Measurements from ENCODE around the gene APOBEC3G. TPM values are rescaled to one million over a fixed set of nuclear protein-coding genes. Genes with fewer than 3 reads are reported as not detected.

APOBEC3G gene
- total and polyA plus RNA-seq, 10 of the 15 experiments (the other 5 are each of a cell fraction or from before 2014, with no cell fraction given) = 103 to 232 (median 152) TPM

GRCh38 chr22:39115977-39116621, 39.0 kb downstream of the APOBEC3G start (continued):
- no peak for TF ChIP-seq NFYA (IDR thresholded peaks at IDR 0.05; ENCODE audit: borderline replicate concordance, low read depth, low read length)
- no peak for TF ChIP-seq LARP7 (IDR thresholded peaks at IDR 0.05)
- TF ChIP-seq TCF12 (IDR thresholded peaks at IDR 0.05; ENCODE audit: low read depth, low read length) = no peak
- peak; percentile 51; the same call in 1 of the 2 replicates for TF ChIP-seq HDGF (IDR thresholded peaks at IDR 0.05)
- TF ChIP-seq KLF5 (IDR thresholded peaks at IDR 0.05; ENCODE audit: partially characterized antibody) = no peak
- TF ChIP-seq PBX3 (IDR thresholded peaks at IDR 0.05; ENCODE audit: insufficient replicate concordance, low read depth, low read length) = no peak
- TF ChIP-seq ZNF384 (IDR thresholded peaks at IDR 0.05; ENCODE audit: borderline replicate concordance, low read depth, low read length) = no peak
- TF ChIP-seq CHD4 (IDR thresholded peaks at IDR 0.05) = no peak
- peak; percentile 64 for TF ChIP-seq RUNX3 (IDR thresholded peaks at IDR 0.05; ENCODE audit: low read length)
- TF ChIP-seq, protein P1, sequence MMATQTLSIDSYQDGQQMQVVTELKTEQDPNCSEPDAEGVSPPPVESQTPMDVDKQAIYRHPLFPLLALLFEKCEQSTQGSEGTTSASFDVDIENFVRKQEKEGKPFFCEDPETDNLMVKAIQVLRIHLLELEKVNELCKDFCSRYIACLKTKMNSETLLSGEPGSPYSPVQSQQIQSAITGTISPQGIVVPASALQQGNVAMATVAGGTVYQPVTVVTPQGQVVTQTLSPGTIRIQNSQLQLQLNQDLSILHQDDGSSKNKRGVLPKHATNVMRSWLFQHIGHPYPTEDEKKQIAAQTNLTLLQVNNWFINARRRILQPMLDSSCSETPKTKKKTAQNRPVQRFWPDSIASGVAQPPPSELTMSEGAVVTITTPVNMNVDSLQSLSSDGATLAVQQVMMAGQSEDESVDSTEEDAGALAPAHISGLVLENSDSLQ (IDR thresholded peaks at IDR 0.05) = peak; percentile 48; the same call in 1 of the 2 replicates
- TF ChIP-seq ZZZ3 (IDR thresholded peaks at IDR 0.05; ENCODE audit: control insufficient read depth, insufficient read length, low read depth) = no peak
